A549 treated with CORT108297 at 1 μM for 4 hours (cell line): Measurements from ENCODE around the gene ZNF331. TPM values are rescaled to one million over a fixed set of nuclear protein-coding genes. Genes with fewer than 3 reads are reported as not detected.

Source experiments
- total RNA-seq: library from RNA; stranded (reverse); fragments of 200-300 nt; extraction: Qiagen RNA extraction; gene quantifications from 5 replicates; pipeline ENCODE4 v1.2.3, GENCODE V29; 2022

ZNF331 gene
- total RNA-seq, result 10.9 to 13.2 TPM (median 13.0 TPM) in 5 replicates

GRCh38 chr19:53537521-53538377 is at the start of gene ZNF331:
Gene ZNF331 (plus strand): TSS chr19:53538145. CDS start chr19:53569377, 31,232 bp downstream.

Other genes with a start within 250 kb of the ZNF331 start
- 2.9 to 4.3 TPM (median 3.2 TPM) in 5 replicates for gene ZNF845, start 204.4 kb upstream of the ZNF331 start, total RNA-seq
- 0.24 to 0.60 TPM (median 0.35 TPM) in 5 replicates for gene ZNF525, start 172.4 kb upstream of the ZNF331 start, total RNA-seq
- 3.5 to 5.1 TPM (median 3.7 TPM) in 5 replicates for gene ZNF765, start 143.0 kb upstream of the ZNF331 start, total RNA-seq
- 7.3 to 8.2 TPM (median 7.6 TPM) in 5 replicates for gene ZNF761, start 106.2 kb upstream of the ZNF331 start, total RNA-seq
- 0.17 to 0.33 TPM (median 0.25 TPM) in 5 replicates for gene ZNF813, start 70.4 kb upstream of the ZNF331 start, total RNA-seq
- not detected in 5 replicates for gene DPRX, start 93.9 kb downstream of the ZNF331 start, total RNA-seq